Smooth muscle cell of the brain vasculature (primary cell): ENCODE measurements around the gene KRTAP1-4.
"Not testable (repeated sequence)": the region's sequence is repeated elsewhere in the genome, so short reads cannot be mapped to it uniquely, and the experiment has no call there.

Experiments used
- DNase-seq: peaks from one replicate; pipeline ENCODE4 v3.0.0-alpha.2; 2012; ENCODE audit warnings: low read depth, low spot score

KRTAP1-4 gene, protein sequence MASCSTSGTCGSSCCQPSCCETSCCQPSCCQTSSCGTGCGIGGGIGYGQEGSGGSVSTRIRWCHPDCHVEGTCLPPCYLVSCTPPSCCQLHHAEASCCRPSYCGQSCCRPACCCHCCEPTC

DNA sequence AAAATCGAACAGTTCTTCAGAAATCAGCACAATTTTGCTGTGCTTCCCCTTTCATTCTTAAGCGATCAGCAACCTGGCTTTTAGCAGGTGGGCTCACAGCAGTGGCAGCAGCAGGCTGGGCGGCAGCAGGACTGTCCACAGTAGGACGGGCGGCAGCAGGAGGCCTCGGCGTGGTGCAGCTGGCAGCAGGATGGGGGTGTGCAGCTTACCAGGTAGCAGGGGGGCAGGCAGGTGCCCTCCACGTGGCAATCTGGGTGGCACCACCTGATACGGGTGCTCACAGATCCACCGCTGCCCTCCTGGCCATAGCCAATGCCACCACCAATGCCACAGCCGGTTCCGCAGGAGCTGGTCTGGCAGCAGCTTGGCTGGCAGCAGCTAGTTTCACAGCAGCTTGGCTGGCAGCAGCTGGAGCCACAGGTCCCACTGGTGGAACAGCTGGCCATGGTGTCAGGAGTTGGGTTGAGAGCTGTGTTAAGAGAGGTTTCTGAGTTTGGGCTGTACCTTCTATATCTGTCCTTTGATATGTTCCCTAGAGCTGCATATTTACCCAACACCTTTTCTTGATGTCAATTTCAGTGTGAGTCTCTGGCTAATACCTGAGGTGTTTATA lies at the start of gene KRTAP1-4:
TSS of gene KRTAP1-4 (minus strand) at position 563 of the 613 bp plus-strand sequence. CDS start at position 446, 117 bp downstream.
- DNase-seq, result no peak

DNA sequence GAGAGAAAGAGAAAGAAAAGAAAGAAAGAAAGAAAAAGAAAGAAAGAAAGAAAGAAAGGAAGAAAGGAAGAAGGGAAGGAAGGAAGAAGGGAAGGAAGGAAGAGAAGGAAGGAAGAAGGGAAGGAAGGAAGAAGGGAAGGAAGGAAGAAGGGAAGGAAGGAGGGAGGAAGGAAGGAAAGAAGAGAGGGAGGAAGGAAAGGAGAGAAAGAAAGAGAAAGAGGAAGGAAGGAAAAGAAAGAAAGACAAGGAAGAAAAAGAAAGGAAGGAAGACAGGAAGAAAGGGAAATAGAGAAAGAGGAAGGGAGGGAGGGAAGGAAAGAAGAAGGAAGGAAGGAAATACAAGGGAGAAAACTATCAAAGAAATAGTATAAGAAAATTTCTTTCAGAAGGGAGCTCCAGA lies 46.8 kb upstream of the KRTAP1-4 start:
- no peak for DNase-seq

DNA sequence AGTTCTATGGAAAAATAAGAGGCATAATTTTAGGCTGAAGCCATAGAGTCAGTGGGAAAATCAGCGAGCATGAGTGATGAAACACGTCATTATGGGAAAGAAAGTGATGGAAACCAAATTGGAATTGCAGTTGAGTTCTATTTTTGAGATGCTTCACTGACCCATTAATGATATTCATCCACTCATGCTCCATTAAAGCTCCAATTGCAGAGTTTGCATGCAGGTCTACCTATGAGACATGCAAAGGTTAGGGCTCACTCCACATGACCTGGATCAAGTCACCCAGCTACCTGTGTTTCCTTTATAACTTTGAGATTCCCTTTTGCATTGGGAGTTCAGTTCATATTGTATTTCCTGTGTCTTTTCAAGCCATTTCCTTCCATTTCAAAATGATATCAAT lies 43.7 kb upstream of the KRTAP1-4 start:
- DNase-seq, result no peak

DNA sequence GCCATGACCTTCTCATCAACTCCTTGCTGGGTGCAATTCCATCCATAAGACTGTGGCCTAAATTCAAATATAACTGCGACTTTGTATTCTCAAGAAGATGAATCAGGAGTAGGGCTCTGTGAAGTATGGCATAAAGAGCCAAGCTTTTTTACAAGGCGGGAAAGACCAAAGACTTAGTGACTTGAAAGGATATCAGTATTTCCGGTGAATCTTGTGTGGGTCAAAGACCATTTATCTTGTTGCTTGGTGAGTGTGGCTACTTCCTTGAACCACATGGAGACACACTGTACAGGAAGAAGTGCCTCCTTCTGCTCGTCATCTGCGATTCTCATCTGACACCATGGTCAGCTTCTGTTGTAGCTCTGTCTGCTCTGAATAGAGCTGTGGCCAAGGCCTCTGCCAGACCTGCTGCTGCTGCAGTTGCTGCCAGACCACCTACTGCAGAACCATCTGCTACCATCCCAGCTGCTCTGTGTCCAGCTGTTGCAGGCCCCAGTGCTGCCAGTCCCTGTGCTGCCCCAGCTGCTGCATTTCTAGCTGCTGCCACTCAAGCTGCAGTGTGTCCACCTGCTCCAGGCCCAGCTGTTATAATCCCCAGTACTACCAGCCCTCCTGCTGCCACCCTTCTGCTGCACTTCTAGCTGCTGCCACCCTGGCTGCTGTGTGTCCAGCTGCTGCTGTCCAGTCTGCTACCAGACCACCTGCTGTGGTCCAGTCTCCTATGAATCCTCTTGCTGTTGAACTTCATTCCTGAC lies 41.8 kb upstream of the KRTAP1-4 start:
- no peak for DNase-seq

DNA sequence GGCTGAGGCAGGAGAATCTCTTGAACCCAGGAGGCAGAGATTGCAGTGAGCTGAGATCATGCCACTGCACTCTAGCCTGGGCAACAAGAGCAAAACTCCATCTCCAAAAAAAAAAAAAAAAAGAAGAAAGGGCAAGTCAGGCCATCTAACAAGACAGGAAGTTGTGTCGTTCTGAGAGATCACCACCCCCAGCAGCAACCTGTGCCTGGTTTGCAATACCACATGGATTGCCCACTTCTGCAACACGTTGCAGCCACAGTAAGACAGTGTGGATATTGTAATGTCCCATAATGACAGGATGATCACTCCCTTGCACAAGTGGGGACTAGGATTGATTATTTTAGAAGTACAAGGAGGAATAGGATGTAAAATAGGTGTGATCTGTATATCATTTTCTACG lies 39.0 kb upstream of the KRTAP1-4 start:
- DNase-seq, result no peak

DNA sequence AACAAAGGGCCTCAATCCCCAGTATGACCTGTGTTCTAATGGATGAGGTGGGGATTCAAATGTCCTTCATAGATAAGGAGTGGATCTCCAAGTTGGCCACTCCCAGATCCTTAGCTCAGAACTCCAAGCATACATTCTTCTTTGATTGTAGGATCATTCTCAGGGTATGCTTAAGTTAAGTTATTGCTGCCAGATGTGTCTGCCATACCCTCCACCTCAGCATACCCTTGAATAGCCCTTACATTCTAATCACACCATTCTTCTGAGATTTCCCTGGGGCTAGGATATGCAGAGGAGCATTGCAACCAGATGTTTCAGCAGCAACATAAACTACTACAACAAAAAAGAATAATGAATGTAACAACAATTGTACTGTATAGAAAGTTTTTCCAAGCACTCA lies 37.3 kb upstream of the KRTAP1-4 start:
- no peak for DNase-seq

DNA sequence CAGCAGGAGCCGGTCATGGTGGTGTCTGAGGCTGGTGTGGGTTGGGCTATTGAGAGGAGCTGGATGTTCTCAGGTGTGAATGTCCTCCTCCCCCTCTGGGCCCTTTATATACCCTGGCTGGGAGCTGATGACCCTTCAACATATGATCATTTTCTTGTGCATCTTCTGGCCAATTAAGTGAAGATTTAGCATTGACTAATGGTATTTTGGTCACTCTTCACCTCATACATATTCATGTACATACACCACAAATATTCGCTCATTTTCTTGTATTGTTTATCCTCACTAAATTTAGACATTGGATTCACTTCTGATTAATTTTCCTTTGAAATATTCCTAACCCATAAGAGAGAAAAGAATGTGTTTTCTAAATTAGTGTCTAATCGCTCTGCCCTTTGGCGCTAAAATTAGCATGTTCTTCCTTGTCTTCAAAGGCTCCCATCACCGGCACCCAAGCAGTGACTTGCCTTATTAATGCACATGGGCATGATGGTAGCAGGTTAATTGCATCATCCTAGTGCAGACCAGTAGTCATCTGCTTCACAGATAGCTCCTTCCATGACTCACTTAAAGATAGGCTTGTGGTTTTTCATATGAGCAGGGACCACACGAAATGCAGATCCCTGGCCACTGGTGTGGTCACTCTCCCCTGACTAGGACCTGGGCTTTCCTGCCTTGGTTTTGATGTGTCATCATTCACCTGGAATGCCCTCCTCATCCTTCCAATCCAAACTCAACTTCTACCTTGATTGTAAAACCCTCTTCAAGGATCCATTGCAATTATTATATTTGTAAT lies 36.0 kb upstream of the KRTAP1-4 start, which contains the start of gene KRTAP2-4:
TSS of gene KRTAP2-4 (minus strand) at position 51 of the 796 bp plus-strand sequence. CDS start at position 17, 34 bp downstream.
- no peak for DNase-seq

DNA sequence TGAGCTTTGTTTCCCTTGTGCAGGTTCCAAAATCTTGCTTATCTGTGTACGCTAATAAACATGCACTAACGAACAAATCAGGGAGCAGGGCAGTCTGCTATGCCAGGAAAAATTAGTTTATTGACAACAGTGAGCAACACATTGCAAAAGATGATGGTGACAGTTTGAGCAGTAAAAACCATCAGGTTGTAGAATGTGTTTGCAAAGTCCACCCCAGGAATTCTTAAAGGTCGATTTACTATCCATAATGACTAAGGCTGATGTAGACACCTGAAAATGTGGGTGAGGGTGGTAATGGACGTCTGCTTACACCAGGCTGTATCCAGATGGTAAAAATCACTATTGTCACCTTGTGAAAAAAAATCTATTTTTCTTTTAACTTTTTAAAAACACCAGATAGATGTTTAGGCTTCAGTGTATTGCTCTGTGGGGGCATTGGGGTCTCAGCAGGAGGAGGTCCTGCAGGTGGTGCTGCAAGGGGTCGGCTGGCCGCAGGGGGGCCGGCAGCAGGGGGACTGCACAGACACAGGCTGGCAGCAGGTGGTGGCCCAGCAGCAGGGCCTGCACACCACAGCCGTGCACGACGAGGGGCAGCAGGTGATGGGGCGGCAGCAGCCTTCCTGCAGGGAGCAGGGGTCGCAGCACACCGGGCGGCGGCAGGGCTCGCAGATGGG lies 35.2 kb upstream of the KRTAP1-4 start:
- not testable (repeated sequence) for DNase-seq

DNA sequence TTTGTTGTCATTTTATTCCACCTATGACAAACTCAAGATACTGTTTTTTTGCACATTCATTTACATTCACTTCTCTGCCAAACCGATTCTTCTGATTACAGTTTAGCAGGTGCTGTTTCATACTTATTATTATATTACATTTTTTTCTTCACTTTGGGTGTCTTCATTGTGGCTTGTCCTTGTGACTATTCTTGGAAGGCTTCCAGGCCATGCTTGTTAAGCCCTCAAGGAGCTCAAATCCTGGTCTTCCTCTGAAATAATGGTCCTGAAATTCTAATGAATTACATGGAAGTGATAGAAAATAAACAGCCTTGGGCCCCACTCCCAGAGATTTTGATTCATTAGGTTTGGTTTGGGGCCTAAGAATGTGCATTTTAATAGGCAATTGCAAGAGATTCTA lies 34.3 kb upstream of the KRTAP1-4 start:
- no peak for DNase-seq

DNA sequence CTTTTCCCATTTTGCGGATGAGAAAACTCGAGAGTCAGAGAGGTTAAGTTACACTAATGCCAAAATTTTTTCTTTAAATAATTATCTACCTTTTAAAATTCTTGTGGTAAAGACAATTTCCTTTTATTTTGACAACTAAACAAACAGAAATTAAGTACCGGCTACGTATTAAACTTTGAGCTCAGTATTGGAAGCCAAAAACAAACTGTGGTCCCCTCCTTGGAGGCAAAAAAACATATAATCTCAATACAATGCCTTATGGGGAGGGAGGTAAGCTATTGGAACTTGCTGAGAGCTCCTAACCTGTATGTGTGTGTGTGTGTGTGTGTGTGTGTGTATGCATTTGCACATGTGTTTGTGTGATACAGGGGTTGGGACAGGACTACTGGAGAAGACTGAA lies 33.5 kb upstream of the KRTAP1-4 start:
- DNase-seq, result no peak

DNA sequence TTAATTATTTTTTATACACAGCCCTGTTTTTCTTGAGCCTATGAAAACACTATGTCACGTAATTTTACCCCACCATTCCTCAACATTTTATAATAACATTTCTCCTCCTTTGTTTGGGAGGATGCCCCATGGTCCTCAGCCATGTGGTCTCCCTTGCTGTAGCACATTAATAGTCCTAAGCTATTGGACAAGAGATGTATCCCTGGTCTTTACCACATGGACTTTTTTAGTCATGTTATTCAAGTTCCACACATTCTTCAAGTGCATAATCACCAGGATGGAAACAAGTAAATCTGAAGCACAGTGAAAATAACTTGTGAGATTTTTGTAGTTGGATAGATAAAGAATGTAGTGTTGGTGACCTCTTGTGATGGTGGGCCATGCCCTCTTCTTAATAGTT lies 32.0 kb upstream of the KRTAP1-4 start:
- DNase-seq, result no peak

DNA sequence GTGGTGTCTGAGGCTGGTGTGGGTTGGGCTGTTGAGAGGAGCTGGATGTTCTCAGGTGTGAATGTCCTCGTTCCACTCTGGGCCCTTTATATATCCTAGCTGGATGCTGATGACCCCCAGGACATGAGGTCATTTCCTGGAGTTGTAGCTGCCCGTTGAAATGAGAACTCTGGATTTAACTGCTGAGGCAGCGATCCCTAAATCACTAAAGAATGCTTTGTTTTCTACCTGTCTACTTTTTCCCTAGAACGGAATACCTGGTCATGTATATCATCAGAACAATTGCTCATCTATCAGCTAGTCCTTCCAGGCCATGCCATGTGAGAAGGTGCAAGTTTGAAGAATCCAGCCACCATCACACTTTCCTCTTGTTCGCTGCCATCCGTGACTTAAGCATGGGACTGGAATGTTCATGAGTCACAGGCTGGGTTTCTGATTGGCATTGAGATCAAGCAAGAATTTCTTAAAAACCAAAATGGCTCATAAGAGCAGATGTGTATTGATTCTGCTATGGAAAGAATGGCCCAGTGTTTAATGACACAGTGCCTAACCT lies 30.1 kb upstream of the KRTAP1-4 start, which contains the start of gene KRTAP2-3:
TSS of gene KRTAP2-3 (minus strand) at position 63 of the 553 bp plus-strand sequence. CDS start 64 bp downstream, outside the sequence.
- no peak for DNase-seq

DNA sequence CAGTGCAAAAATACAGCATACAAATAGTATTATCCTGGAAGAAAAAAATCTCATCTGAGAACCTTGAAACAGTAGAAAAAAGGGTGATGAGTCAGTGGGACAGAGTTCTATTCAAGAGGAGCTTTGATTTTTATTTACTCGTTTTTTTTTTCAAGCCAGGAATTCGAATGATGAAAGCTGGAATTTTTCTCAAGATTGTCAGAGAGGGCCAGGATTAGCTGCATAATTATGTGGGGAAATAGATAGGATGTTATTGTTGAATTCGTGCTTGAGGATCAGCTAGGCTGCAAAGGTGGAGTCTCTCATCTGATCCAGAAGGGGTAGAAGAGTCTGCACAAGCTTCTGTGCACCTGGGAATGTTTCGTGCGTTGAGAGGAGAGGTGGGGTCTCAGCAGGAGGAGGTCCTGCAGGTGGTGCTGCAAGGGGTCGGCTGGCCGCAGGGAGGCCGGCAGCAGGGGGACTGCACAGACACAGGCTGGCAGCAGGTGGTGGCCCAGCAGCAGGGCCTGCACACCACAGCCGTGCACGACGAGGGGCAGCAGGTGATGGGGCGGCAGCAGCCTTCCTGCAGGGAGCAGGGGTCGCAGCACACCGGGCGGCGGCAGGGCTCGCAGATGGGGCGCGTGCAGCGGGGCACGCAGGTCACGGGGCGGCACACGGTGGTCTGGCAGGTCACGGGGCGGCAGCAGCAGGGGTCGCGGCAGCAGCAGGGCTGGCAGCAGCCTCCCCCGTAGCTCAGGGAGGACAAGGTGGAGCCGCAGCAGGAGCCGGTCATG lies 29.5 kb upstream of the KRTAP1-4 start:
- not testable (repeated sequence) for DNase-seq

DNA sequence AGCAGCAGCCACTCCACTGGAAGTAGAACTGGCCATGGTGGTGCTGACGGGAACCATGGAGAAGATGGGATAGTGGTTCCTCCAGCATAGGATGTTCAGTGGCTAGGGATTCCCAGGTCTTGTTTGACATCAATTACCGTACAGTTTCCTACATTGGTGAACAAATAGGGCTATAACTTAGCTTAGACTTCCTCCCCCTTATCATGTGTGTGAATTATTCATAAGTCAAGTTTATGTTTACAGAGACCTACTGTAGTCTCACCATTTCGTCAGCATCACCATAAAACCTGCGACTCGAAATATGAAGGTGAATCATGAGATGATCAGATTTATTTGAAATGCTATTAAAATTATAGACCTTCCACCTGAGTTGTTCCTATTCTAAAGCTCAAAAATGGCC lies 28.7 kb upstream of the KRTAP1-4 start:
- no peak for DNase-seq

DNA sequence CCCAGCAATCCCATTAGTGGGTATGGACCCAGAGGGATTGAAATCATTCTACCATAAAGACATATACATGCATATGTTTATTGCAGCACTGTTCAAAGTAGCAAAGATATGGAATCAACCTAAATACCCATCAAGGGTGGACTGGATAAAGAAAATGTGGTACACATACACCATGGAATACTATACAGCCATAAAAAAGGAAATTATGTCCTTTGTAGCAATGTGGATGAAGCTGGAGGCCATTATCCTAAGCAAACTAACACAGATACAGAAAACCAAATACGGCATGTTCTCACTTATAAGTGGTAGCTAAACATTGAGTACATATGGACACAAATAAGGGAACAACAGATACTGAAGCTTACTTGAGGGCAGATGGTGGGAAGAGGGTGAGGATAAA lies 27.6 kb upstream of the KRTAP1-4 start:
- no peak for DNase-seq

DNA sequence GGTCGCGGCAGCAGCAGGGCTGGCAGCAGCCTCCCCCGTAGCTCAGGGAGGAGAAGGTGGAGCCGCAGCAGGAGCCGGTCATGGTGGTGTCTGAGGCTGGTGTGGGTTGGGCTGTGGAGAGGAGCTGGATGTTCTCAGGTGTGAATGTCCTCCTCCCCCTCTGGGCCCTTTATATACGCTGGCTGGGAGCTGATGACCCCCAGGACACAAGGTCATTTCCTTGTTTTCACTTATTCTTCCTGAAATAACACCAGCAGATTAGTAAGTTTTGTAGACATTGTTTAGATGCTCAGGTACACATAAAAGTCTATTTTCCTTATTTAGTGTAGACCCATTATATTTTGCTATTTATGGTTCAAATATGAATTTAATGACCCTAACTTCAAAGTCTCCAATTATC lies 25.1 kb upstream of the KRTAP1-4 start, which contains the start of gene KRTAP2-2:
TSS of gene KRTAP2-2 (minus strand) at position 101 of the 400 bp plus-strand sequence. CDS start at position 82, 19 bp downstream.
- DNase-seq, result not testable (repeated sequence)

DNA sequence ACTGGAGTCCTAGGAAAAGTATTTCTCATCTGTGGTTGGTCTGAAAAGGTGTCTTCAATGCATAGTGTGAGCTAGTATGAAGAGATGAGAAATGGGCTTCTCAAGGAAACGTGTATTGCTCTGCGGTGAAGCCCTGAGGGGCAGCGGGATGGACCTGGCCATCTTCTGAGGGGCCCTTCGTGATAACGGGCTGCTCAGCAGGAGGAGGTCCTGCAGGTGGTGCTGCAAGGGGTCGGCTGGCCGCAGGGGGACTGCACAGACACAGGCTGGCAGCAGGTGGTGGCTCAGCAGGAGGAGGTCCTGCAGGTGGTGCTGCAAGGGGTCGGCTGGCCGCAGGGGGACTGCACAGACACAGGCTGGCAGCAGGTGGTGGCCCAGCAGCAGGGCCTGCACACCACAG lies 24.6 kb upstream of the KRTAP1-4 start:
- DNase-seq, result not testable (repeated sequence)

DNA sequence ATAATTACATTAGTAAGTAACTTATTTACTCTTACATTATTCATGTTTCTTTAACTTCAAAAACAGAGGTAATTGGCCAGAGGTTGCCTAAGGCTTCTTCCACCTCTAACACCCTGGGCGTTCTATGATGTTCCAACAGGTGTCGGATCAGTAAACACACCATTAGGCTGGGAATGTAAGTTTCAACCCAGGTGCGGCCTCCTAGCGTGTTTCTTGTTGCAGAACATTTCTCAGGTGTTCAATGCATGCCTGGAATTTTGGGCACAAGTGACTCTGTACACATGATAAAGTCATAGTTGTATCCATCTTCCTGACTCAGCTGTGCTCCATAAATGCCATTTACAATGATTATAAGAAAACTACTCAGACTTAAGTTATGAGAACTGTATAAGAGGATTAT lies 24.0 kb upstream of the KRTAP1-4 start:
- no peak for DNase-seq

DNA sequence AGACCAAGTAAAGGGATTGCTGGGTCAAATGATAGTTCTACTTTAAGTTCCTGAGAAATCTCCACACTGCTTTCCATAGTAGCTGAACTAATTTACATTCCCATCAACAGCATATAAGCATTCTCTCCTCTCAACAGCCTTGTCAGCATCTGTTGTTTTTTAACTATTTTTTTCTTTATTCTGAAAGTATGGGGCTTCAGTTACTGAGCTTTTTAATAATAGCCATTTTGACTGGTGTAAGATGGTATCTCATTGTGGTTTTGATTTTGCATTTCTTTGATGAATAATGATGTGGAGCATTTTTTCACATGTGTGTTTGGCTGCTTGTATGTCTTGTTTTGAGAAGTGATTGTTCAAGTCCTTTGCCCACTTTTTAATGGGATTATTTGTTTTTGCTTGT lies 22.6 kb upstream of the KRTAP1-4 start:
- no peak for DNase-seq

DNA sequence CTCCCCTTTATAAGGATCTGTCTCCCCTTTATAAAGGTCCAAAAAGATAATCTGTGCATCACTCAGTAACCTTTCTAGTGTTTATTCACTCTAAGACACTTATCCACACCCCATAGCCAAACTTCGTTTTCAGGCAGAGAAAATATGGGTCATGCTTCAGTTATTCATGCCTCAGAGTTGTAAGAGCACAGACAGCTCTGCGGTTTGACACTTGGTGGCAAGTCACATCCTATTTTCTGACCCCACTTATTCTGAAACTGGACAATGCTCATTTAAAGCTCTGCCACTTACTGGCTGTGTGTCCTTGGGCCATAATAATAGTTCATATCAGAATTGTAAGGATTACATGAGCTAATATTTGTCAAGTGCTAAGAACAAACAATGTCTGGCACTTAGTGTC lies 19.1 kb upstream of the KRTAP1-4 start:
- no peak for DNase-seq
